Measurements from ENCODE around the gene PGAM2.

The PGAM2 gene

GRCh38 chr7:44110719-44111635 is 45.6 kb upstream of the PGAM2 start:
- DNase-seq (ENCODE audit: low read depth), result no peak
- TF ChIP-seq CTCF (conservative IDR thresholded peaks at IDR 0.05; ENCODE audit: low read depth, low read length), result no peak
- no peak overlapping the region for H3K4me3 ChIP-seq (ENCODE audit: low read length)

- H3K4me3 ChIP-seq (ENCODE audit: low read length), result no peak overlapping the region
Observed at GRCh38 chr7:44109991-44110390, 44.6 kb upstream of the PGAM2 start.

GRCh38 chr7:44108768-44109750 is 43.7 kb upstream of the PGAM2 start:
- peak; percentile 3 for TF ChIP-seq CTCF (conservative IDR thresholded peaks at IDR 0.05; ENCODE audit: low read depth, low read length)
- DNase-seq (ENCODE audit: low read depth), result no peak
- no peak overlapping the region for H3K4me3 ChIP-seq (ENCODE audit: low read length)

More at GRCh38 chr7:44109991-44110390, 44.6 kb upstream of the PGAM2 start:
- no peak for TF ChIP-seq CTCF (conservative IDR thresholded peaks at IDR 0.05; ENCODE audit: low read depth, low read length)
- no peak for DNase-seq (ENCODE audit: low read depth)

GRCh38 chr7:44107961-44108767 is 42.8 kb upstream of the PGAM2 start:
- DNase-seq (ENCODE audit: low read depth), result no peak
- no peak overlapping the region for H3K4me3 ChIP-seq (ENCODE audit: low read length)

GRCh38 chr7:44107116-44107960 is 42.0 kb upstream of the PGAM2 start:
- TF ChIP-seq CTCF (conservative IDR thresholded peaks at IDR 0.05; ENCODE audit: low read depth, low read length), result no peak
- no peak overlapping the region for H3K4me3 ChIP-seq (ENCODE audit: low read length)
- DNase-seq (ENCODE audit: low read depth), result no peak

More at GRCh38 chr7:44107961-44108767, 42.8 kb upstream of the PGAM2 start:
- TF ChIP-seq CTCF (conservative IDR thresholded peaks at IDR 0.05; ENCODE audit: low read depth, low read length), result no peak

All from retinal pigment epithelial cell (primary cell).